Keratinocyte (primary cell): Measurements from ENCODE around the gene NAA40.

Experiments
- EZH2 ChIP-seq: IDR thresholded peaks from one replicate; pipeline ENCODE4 v1.6.1; 2012; ENCODE audit warnings: inconsistent platforms, mild to moderate bottlenecking, low read length, moderate library complexity
- TF ChIP-seq, protein P1 (sequence below), 3 experiments: IDR thresholded peaks in 1 of 3; conservative IDR thresholded peaks in 1 of 3; optimal IDR thresholded peaks in 1 of 3; 2 replicates in 2 of 3; 3 replicates in 1 of 3; pipeline versions ENCODE3 to v1.5.1; 2011; ENCODE audit warnings: low read length in 3 of 3, mild to moderate bottlenecking in 3 of 3, moderate library complexity in 2 of 3, control low read depth in 1 of 3, inconsistent platforms in 1 of 3; ENCODE audit not compliant: insufficient read depth in 2 of 3; ENCODE audit errors: extremely low read depth in 1 of 3

DNA sequence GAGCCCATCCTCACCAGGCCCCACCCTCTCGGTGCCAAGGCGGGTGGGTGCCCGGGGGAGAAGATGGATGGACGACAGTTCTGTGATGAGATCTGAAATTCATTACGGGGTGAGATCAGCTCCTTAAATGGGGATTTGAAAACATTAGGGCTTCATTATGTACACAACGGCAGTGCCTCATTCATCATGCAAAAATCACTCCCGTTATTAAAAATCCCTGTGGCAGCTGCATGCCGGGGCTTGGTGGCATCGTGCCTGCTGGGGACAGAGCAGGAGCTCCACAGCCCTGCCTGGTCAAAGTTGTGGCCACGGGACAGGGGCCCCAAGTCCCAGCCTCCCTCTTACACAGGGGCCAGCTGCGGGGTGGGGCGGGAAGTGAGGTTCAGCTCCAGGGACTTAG lies 67.6 kb downstream of the NAA40 start:
- TF ChIP-seq, protein P1, sequence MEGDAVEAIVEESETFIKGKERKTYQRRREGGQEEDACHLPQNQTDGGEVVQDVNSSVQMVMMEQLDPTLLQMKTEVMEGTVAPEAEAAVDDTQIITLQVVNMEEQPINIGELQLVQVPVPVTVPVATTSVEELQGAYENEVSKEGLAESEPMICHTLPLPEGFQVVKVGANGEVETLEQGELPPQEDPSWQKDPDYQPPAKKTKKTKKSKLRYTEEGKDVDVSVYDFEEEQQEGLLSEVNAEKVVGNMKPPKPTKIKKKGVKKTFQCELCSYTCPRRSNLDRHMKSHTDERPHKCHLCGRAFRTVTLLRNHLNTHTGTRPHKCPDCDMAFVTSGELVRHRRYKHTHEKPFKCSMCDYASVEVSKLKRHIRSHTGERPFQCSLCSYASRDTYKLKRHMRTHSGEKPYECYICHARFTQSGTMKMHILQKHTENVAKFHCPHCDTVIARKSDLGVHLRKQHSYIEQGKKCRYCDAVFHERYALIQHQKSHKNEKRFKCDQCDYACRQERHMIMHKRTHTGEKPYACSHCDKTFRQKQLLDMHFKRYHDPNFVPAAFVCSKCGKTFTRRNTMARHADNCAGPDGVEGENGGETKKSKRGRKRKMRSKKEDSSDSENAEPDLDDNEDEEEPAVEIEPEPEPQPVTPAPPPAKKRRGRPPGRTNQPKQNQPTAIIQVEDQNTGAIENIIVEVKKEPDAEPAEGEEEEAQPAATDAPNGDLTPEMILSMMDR (optimal IDR thresholded peaks at IDR 0.05 in 1 of 3, IDR thresholded peaks at IDR 0.05 in 1 of 3, conservative IDR thresholded peaks at IDR 0.05 in 1 of 3; ENCODE audit: extremely low read depth in 1 of 3, insufficient read depth in 2 of 3, low read length in 3 of 3), result no peak
- no peak for TF ChIP-seq EZH2
